ENCODE results near the gene PCSK4. TPM values are rescaled to one million over a fixed set of nuclear protein-coding genes. Genes with fewer than 3 reads are reported as not detected.

PCSK4 gene
- total RNA-seq, 1 donor from 2014 or later = 3.2 TPM

- no peaks in the 10 kb centered on the region for H3K36me3 Mint-ChIP-seq (ENCODE audit: unreplicated experiment)
- no peak for DNase-seq (ENCODE audit: extremely low spot score, unreplicated experiment)
- TF ChIP-seq CTCF (IDR thresholded peaks at IDR 0.05) = no peak
- no peak overlapping the region for H3K4me3 Mint-ChIP-seq (ENCODE audit: unreplicated experiment)
- H3K27me3 Mint-ChIP-seq (ENCODE audit: unreplicated experiment) = peaks cover 21% of the 10 kb centered on the region
- H3K27ac Mint-ChIP-seq (ENCODE audit: unreplicated experiment) = no peak overlapping the region
- peaks cover 4% of the 10 kb centered on the region for H3K4me1 Mint-ChIP-seq (ENCODE audit: unreplicated experiment)
- H3K9me3 Mint-ChIP-seq (ENCODE audit: unreplicated experiment) = no peaks in the 10 kb centered on the region
These were observed 37.6 kb upstream of the PCSK4 start for GRCh38 chr19:1527650-1528309.

- Mint-ChIP-seq H3K36me3 (ENCODE audit: unreplicated experiment) (no peaks in the 10 kb centered on the region), H3K27ac (ENCODE audit: unreplicated experiment) (no peak overlapping the region), H3K9me3 (ENCODE audit: unreplicated experiment) (no peaks in the 10 kb centered on the region), H3K4me3 (ENCODE audit: unreplicated experiment) (no peak overlapping the region), H3K27me3 (ENCODE audit: unreplicated experiment) (peaks cover 21% of the 10 kb centered on the region), H3K4me1 (ENCODE audit: unreplicated experiment) (peaks cover 4% of the 10 kb centered on the region)
- TF ChIP-seq CTCF (IDR thresholded peaks at IDR 0.05) = no peak
- no peak for DNase-seq (ENCODE audit: extremely low spot score, unreplicated experiment)
These were observed 37.0 kb upstream of the PCSK4 start for GRCh38 chr19:1526979-1527649.

GRCh38 chr19:1526066-1526778 is 36.1 kb upstream of the PCSK4 start:
- Mint-ChIP-seq H3K4me3 (ENCODE audit: unreplicated experiment) (no peak overlapping the region), H3K27me3 (ENCODE audit: unreplicated experiment) (peaks cover 21% of the 10 kb centered on the region), H3K27ac (ENCODE audit: unreplicated experiment) (no peak overlapping the region), H3K4me1 (ENCODE audit: unreplicated experiment) (peaks cover 4% of the 10 kb centered on the region), H3K9me3 (ENCODE audit: unreplicated experiment) (no peaks in the 10 kb centered on the region), H3K36me3 (ENCODE audit: unreplicated experiment) (no peaks in the 10 kb centered on the region)
- no peak for TF ChIP-seq CTCF (IDR thresholded peaks at IDR 0.05)
- DNase-seq (ENCODE audit: extremely low spot score, unreplicated experiment) = no peak

DNA sequence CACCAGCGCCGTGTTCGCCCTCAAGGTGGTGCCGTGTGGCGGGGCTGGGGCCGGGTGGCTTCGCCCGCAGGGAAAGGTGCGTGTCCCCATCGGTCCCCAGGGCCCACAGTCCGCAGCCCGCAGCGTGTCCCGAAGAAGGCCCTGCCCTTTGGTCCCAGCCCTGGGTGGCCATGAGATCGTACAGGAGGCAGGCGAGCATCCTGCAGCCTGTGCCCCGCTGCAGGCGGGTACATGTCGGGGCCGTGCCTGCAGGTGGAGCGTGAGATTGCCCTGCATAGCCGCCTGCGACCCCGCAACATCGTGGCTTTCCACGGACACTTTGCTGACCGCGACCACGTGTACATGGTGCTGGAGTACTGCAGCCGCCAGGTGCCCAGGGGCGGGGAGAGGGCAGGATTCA is 35.2 kb upstream of the PCSK4 start:
- Mint-ChIP-seq H3K27ac (ENCODE audit: unreplicated experiment) (no peak overlapping the region), H3K27me3 (ENCODE audit: unreplicated experiment) (peaks cover 21% of the 10 kb centered on the region), H3K9me3 (ENCODE audit: unreplicated experiment) (no peaks in the 10 kb centered on the region), H3K4me3 (ENCODE audit: unreplicated experiment) (no peak overlapping the region), H3K4me1 (ENCODE audit: unreplicated experiment) (peaks cover 4% of the 10 kb centered on the region), H3K36me3 (ENCODE audit: unreplicated experiment) (no peaks in the 10 kb centered on the region)
- no peak for DNase-seq (ENCODE audit: extremely low spot score, unreplicated experiment)
- no peak for TF ChIP-seq CTCF (IDR thresholded peaks at IDR 0.05)

DNA sequence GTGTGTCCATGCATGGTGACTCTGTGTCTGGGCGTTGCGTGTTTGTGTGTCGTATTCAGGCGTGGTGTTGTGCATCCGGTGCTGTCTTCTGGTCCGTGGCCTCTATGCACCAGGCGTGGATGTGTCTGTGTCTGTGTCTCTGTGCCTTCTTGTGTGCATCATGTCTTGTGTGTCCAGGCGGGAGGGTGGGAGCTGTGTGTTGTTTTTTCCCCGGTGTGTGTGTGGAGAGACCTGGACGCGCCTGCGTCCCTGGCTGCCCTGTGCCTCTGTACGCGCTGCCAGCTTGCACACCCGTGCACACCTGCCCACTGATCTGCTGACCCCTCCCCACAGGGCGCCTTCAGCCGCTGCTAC is 34.8 kb upstream of the PCSK4 start:
- no peak for TF ChIP-seq CTCF (IDR thresholded peaks at IDR 0.05)
- DNase-seq (ENCODE audit: extremely low spot score, unreplicated experiment) = no peak

More for the DNA sequence above, 34.8 kb upstream of the PCSK4 start:
- H3K4me3 Mint-ChIP-seq (ENCODE audit: unreplicated experiment) = peak overlapping the region; percentile 36
- peaks cover 18% of the 10 kb centered on the region for H3K27me3 Mint-ChIP-seq (ENCODE audit: unreplicated experiment)
- no peak overlapping the region for H3K27ac Mint-ChIP-seq (ENCODE audit: unreplicated experiment)
- no peaks in the 10 kb centered on the region for H3K36me3 Mint-ChIP-seq (ENCODE audit: unreplicated experiment)
- no peaks in the 10 kb centered on the region for H3K9me3 Mint-ChIP-seq (ENCODE audit: unreplicated experiment)
- H3K4me1 Mint-ChIP-seq (ENCODE audit: unreplicated experiment) = peaks cover 4% of the 10 kb centered on the region
